CD4-positive, alpha-beta T cell treated with Interferon gamma for 1 hour (primary cell): Measurements from ENCODE around the gene NEK11.

Experiments
- DNase-seq: peaks from one replicate; pipeline ENCODE4 v3.0.0-alpha.2; 2020

The NEK11 gene

GRCh38 chr3:131224886-131225550 is 198.3 kb downstream of the NEK11 start:
- no peak for DNase-seq

GRCh38 chr3:131228522-131228921 is 201.8 kb downstream of the NEK11 start:
- no peak for DNase-seq

- no peak for DNase-seq
These were observed 205.2 kb downstream of the NEK11 start for GRCh38 chr3:131231710-131232389.

- no peak for DNase-seq
These were observed 206.1 kb downstream of the NEK11 start for GRCh38 chr3:131232711-131233267.

GRCh38 chr3:131233900-131234668 is 207.4 kb downstream of the NEK11 start:
- DNase-seq, result no peak

GRCh38 chr3:131236421-131236820 is 209.7 kb downstream of the NEK11 start:
- no peak for DNase-seq

GRCh38 chr3:131238496-131238895 is 211.8 kb downstream of the NEK11 start:
- DNase-seq, result no peak

GRCh38 chr3:131239267-131239666 is 212.6 kb downstream of the NEK11 start:
- DNase-seq, result no peak

- DNase-seq, result no peak
These were observed 215.5 kb downstream of the NEK11 start for GRCh38 chr3:131242201-131242600.

GRCh38 chr3:131250466-131250865 is 223.8 kb downstream of the NEK11 start:
- DNase-seq, result no peak

- no peak for DNase-seq
These were observed 233.8 kb downstream of the NEK11 start for GRCh38 chr3:131260525-131260924.

- no peak for DNase-seq
These were observed 234.4 kb downstream of the NEK11 start for GRCh38 chr3:131261104-131261503.

- DNase-seq, result no peak
These were observed 248.9 kb downstream of the NEK11 start for GRCh38 chr3:131275556-131275955.

- DNase-seq, result no peak
These were observed 251.3 kb downstream of the NEK11 start for GRCh38 chr3:131277836-131278497.

- no peak for DNase-seq
These were observed 252.9 kb downstream of the NEK11 start for GRCh38 chr3:131279577-131279976.

- DNase-seq, result no peak
These were observed 255.7 kb downstream of the NEK11 start for GRCh38 chr3:131282379-131282778.

GRCh38 chr3:131282967-131283366 is 256.3 kb downstream of the NEK11 start:
- no peak for DNase-seq

GRCh38 chr3:131283862-131284261 is 257.2 kb downstream of the NEK11 start:
- no peak for DNase-seq

- no peak for DNase-seq
These were observed 257.6 kb downstream of the NEK11 start for GRCh38 chr3:131284302-131284701.

- DNase-seq, result no peak
These were observed 258.8 kb downstream of the NEK11 start for GRCh38 chr3:131285456-131285855.

GRCh38 chr3:131299836-131300235 is 273.2 kb downstream of the NEK11 start:
- DNase-seq, result no peak

GRCh38 chr3:131303848-131304247 is 277.2 kb downstream of the NEK11 start:
- DNase-seq, result no peak

- no peak for DNase-seq
These were observed 278.2 kb downstream of the NEK11 start for GRCh38 chr3:131304890-131305289.
